ENCODE measurements around the gene HIF1A. TPM values are rescaled to one million over a fixed set of nuclear protein-coding genes. Genes with fewer than 3 reads are reported as not detected.

Gene HIF1A
- total and polyA plus RNA-seq, 4 donors: 15.4 to 79.2 (median 34.8) TPM

DNA sequence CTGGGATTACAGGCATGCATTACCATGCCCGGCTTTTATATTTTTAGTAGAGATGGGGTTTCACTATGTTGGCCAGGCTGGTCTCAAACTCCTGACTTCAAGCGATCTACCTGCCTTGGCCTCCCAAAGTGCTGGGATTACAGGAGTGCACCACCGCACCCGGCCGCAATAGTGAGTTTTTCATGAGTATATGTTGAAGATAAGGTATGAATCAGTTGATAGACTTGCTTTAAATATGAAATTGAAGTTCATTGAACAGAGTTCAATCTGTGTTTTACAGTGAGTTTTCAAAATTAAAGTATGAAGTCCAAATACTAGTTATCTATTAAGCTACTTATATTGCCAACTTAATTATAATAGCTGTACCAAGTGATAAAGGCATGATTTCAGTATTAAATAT, 102.0 kb downstream of the HIF1A start:
- H3K4me1 ChIP-seq (ENCODE audit: control insufficient read depth in 4 of 4, insufficient read depth in 4 of 4, low read length in 3 of 4): no peaks in the 10 kb centered on the region
- no peak overlapping the region for H3K27ac ChIP-seq (ENCODE audit: low read depth in 1 of 2, low read length in 2 of 2)
- DNase-seq (ENCODE audit: low spot score): no peak
- no peak for TF ChIP-seq FOXA2 (IDR thresholded peaks at IDR 0.05)
- TF ChIP-seq, protein P1, sequence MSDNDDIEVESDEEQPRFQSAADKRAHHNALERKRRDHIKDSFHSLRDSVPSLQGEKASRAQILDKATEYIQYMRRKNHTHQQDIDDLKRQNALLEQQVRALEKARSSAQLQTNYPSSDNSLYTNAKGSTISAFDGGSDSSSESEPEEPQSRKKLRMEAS (IDR thresholded peaks at IDR 0.05): no peak
- no peak for TF ChIP-seq SP1 (IDR thresholded peaks at IDR 0.05)
- TF ChIP-seq, protein P2, sequence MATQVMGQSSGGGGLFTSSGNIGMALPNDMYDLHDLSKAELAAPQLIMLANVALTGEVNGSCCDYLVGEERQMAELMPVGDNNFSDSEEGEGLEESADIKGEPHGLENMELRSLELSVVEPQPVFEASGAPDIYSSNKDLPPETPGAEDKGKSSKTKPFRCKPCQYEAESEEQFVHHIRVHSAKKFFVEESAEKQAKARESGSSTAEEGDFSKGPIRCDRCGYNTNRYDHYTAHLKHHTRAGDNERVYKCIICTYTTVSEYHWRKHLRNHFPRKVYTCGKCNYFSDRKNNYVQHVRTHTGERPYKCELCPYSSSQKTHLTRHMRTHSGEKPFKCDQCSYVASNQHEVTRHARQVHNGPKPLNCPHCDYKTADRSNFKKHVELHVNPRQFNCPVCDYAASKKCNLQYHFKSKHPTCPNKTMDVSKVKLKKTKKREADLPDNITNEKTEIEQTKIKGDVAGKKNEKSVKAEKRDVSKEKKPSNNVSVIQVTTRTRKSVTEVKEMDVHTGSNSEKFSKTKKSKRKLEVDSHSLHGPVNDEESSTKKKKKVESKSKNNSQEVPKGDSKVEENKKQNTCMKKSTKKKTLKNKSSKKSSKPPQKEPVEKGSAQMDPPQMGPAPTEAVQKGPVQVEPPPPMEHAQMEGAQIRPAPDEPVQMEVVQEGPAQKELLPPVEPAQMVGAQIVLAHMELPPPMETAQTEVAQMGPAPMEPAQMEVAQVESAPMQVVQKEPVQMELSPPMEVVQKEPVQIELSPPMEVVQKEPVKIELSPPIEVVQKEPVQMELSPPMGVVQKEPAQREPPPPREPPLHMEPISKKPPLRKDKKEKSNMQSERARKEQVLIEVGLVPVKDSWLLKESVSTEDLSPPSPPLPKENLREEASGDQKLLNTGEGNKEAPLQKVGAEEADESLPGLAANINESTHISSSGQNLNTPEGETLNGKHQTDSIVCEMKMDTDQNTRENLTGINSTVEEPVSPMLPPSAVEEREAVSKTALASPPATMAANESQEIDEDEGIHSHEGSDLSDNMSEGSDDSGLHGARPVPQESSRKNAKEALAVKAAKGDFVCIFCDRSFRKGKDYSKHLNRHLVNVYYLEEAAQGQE (IDR thresholded peaks at IDR 0.05): no peak
- no peak for TF ChIP-seq YY1 (IDR thresholded peaks at IDR 0.05)
- TF ChIP-seq EGR1 (IDR thresholded peaks at IDR 0.05; ENCODE audit: low read depth in 2 of 2): no peak
- TF ChIP-seq NR2F2 (IDR thresholded peaks at IDR 0.05): no peak
- TF ChIP-seq TAF1 (conservative IDR thresholded peaks at IDR 0.05): no peak
- TF ChIP-seq JUND (IDR thresholded peaks at IDR 0.05): no peak
- no peak for TF ChIP-seq GABPA (IDR thresholded peaks at IDR 0.05 in 1 of 2, conservative IDR thresholded peaks at IDR 0.05 in 1 of 2)
- no peak for TF ChIP-seq HNF4A (conservative IDR thresholded peaks at IDR 0.05)
- no peak overlapping the region for H3K9ac ChIP-seq (ENCODE audit: low read depth in 1 of 2, low read length in 2 of 2)
- no peaks in the 10 kb centered on the region for H3K9me3 ChIP-seq (ENCODE audit: control insufficient read depth in 4 of 4, low read length in 3 of 4)
- WGBS: 96% methylated on average over 5 of the region's 5 CpGs
- H3K36me3 ChIP-seq (ENCODE audit: control insufficient read depth in 4 of 4, insufficient read depth in 3 of 4, low read depth in 1 of 4, low read length in 3 of 4): peaks cover 0 to 9% (median 2%) of the 10 kb centered on the region in 4 donors
- no peak overlapping the region for H3K4me3 ChIP-seq (ENCODE audit: low read depth in 1 of 3, low read length in 3 of 3)
- no peaks in the 10 kb centered on the region for H3K27me3 ChIP-seq (ENCODE audit: control insufficient read depth in 4 of 4, insufficient read depth in 4 of 4, low read length in 3 of 4)

Other genes starting within 250 kb of the HIF1A start
- gene SNAPC1, start 66.9 kb downstream of the HIF1A start, total RNA-seq: 1 to 10 TPM; 1.8 to 2.3 TPM
- gene SNAPC1, start 66.9 kb downstream of the HIF1A start, polyA plus RNA-seq: 1 to 10 TPM; 1.2 to 1.6 TPM
- gene SYT16, start 117.2 kb downstream of the HIF1A start, total RNA-seq: under 1 TPM; under 0.01 TPM
- not detected for gene SYT16, start 117.2 kb downstream of the HIF1A start, polyA plus RNA-seq

Measured in liver (tissue), 9 donors.